ENCODE results near the gene RING1. TPM values are rescaled to one million over a fixed set of nuclear protein-coding genes. Genes with fewer than 3 reads are reported as not detected.

Gene RING1
- total and polyA plus RNA-seq, 12 donors = 26.5 to 35.1 (median 28.3) TPM

- H3K27ac ChIP-seq = no peak overlapping the region
- TF ChIP-seq CTCF (IDR thresholded peaks at IDR 0.05) = no peak
- intact Hi-C loops (cut with DNase I) = no loop called here
- peaks cover 0 to 84% (median 8%) of the 10 kb centered on the region in 9 donors for H3K36me3 ChIP-seq
- WGBS, 2 donors = 93 to 94% methylated on average over 4 of the region's 4 CpGs
- H3K4me3 ChIP-seq = no peak overlapping the region
- no peak for DNase-seq
- no peak for ATAC-seq
- H3K4me1 ChIP-seq = peaks cover 5 to 17% (median 12%) of the 10 kb centered on the region in 9 donors
- H3K27me3 ChIP-seq = no peaks in the 10 kb centered on the region
- peaks cover 0 to 7% (median 0%) of the 10 kb centered on the region in 11 donors for H3K9me3 ChIP-seq
Observed at GRCh38 chr6:33254591-33254990, 46.3 kb downstream of the RING1 start.

GRCh38 chr6:33259032-33259431, 50.7 kb downstream of the RING1 start:
- peaks cover 0 to 96% (median 32%) of the 10 kb centered on the region in 9 donors for H3K36me3 ChIP-seq

More at GRCh38 chr6:33259032-33259431, 50.7 kb downstream of the RING1 start:
- ATAC-seq (no peak), DNase-seq (no peak)
- Histone ChIP-seq H3K9me3 (peaks cover 0 to 7% (median 0%) of the 10 kb centered on the region in 11 donors), H3K4me1 (no peaks in the 10 kb centered on the region), H3K4me3 (no peak overlapping the region), H3K27ac (no peak overlapping the region), H3K27me3 (no peaks in the 10 kb centered on the region)
- no peak for TF ChIP-seq CTCF (IDR thresholded peaks at IDR 0.05)
- intact Hi-C loops (cut with DNase I) = no loop called here
- WGBS, 2 donors = 93 to 94% methylated on average over 5 of the region's 5 CpGs

Small RNAs within 50 kb of the gene (microRNA-seq; reads per million reads assigned to microRNA genes)
- gene MIR219A1 = 2.6 to 5.4 reads per million in 2 donors

Other genes starting within 250 kb of the RING1 start
- gene BRD2, start 239.9 kb upstream of the RING1 start, total RNA-seq = 10 to 100 TPM; 64.9 to 97.0 (median 74.9) TPM
- 10 to 100 TPM; 49.3 to 87.2 TPM for gene BRD2, start 239.9 kb upstream of the RING1 start, polyA plus RNA-seq
- 10 to 100 TPM in 1 of 10 donors, 1 to 10 TPM in 8, under 1 TPM in 1; 0.75 to 22.8 (median 2.0) TPM for gene HLA-DOA, start 198.9 kb upstream of the RING1 start, total RNA-seq
- gene HLA-DOA, start 198.9 kb upstream of the RING1 start, polyA plus RNA-seq = 1 to 10 TPM in 1 of 2 donors, under 1 TPM in 1; 0.65 to 2.1 TPM
- gene HLA-DPA1, start 134.9 kb upstream of the RING1 start, total RNA-seq = 100 to 1,000 TPM in 1 of 10 donors, 10 to 100 TPM in 9; 17.8 to 328 (median 53.6) TPM
- 10 to 100 TPM; 18.2 to 24.3 TPM for gene HLA-DPA1, start 134.9 kb upstream of the RING1 start, polyA plus RNA-seq
- 100 to 1,000 TPM in 1 of 10 donors, 10 to 100 TPM in 9; 19.2 to 264 (median 34.8) TPM for gene HLA-DPB1, start 132.5 kb upstream of the RING1 start, total RNA-seq
- 10 to 100 TPM; 18.7 to 48.2 TPM for gene HLA-DPB1, start 132.5 kb upstream of the RING1 start, polyA plus RNA-seq
- 1 to 10 TPM in 3 of 10 donors, under 1 TPM in 7; 0.52 to 3.9 (median 0.94) TPM for gene COL11A2, start 16.0 kb upstream of the RING1 start, total RNA-seq
- gene COL11A2, start 16.0 kb upstream of the RING1 start, polyA plus RNA-seq = 1 to 10 TPM in 1 of 2 donors, under 1 TPM in 1; 0.55 to 8.7 TPM
- 10 to 100 TPM; 29.7 to 39.1 (median 33.2) TPM for gene RXRB, start 7.8 kb upstream of the RING1 start, total RNA-seq
- gene RXRB, start 7.8 kb upstream of the RING1 start, polyA plus RNA-seq = 10 to 100 TPM; 22.2 to 40.7 TPM
- gene SLC39A7, start 7.6 kb upstream of the RING1 start, total RNA-seq = 100 to 1,000 TPM in 1 of 10 donors, 10 to 100 TPM in 9; 44.8 to 104 (median 53.1) TPM
- gene SLC39A7, start 7.6 kb upstream of the RING1 start, polyA plus RNA-seq = 100 to 1,000 TPM in 1 of 2 donors, 10 to 100 TPM in 1; 25.8 to 178 TPM
- gene HSD17B8, start 3.8 kb upstream of the RING1 start, total RNA-seq = 10 to 100 TPM; 17.6 to 25.5 (median 23.0) TPM
- gene HSD17B8, start 3.8 kb upstream of the RING1 start, polyA plus RNA-seq = 10 to 100 TPM in 1 of 2 donors, 1 to 10 TPM in 1; 7.4 to 15.1 TPM
- 10 to 100 TPM; 29.8 to 41.6 (median 35.9) TPM for gene VPS52, start 63.4 kb downstream of the RING1 start, total RNA-seq
- 10 to 100 TPM; 25.2 to 45.7 TPM for gene VPS52, start 63.4 kb downstream of the RING1 start, polyA plus RNA-seq
- gene RPS18, start 63.6 kb downstream of the RING1 start, total RNA-seq = 1,000 to 10,000 TPM in 3 of 10 donors, 100 to 1,000 TPM in 7; 767 to 1,326 (median 860) TPM
- gene RPS18, start 63.6 kb downstream of the RING1 start, polyA plus RNA-seq = 1,000 to 10,000 TPM; 2,826 to 4,398 TPM
- gene B3GALT4, start 68.6 kb downstream of the RING1 start, total RNA-seq = 10 to 100 TPM in 2 of 10 donors, 1 to 10 TPM in 8; 5.3 to 12.2 (median 8.0) TPM
- gene B3GALT4, start 68.6 kb downstream of the RING1 start, polyA plus RNA-seq = 1 to 10 TPM; 7.0 to 9.1 TPM
- gene WDR46, start 80.7 kb downstream of the RING1 start, total RNA-seq = 10 to 100 TPM; 11.0 to 27.8 (median 16.2) TPM
- 10 to 100 TPM; 27.4 to 40.6 TPM for gene WDR46, start 80.7 kb downstream of the RING1 start, polyA plus RNA-seq
- gene PFDN6, start 81.1 kb downstream of the RING1 start, total RNA-seq = 10 to 100 TPM; 31.7 to 58.3 (median 40.2) TPM
- gene PFDN6, start 81.1 kb downstream of the RING1 start, polyA plus RNA-seq = 100 to 1,000 TPM; 248 to 448 TPM
- 10 to 100 TPM; 40.7 to 79.8 (median 50.4) TPM for gene RGL2, start 90.4 kb downstream of the RING1 start, total RNA-seq
- 10 to 100 TPM; 51.8 to 68.4 TPM for gene RGL2, start 90.4 kb downstream of the RING1 start, polyA plus RNA-seq
- 100 to 1,000 TPM in 2 of 10 donors, 10 to 100 TPM in 8; 71.9 to 242 (median 86.7) TPM for gene TAPBP, start 105.6 kb downstream of the RING1 start, total RNA-seq
- gene TAPBP, start 105.6 kb downstream of the RING1 start, polyA plus RNA-seq = 10 to 100 TPM; 20.6 to 49.7 TPM
- gene ZBTB22, start 109.2 kb downstream of the RING1 start, total RNA-seq = 10 to 100 TPM; 11.7 to 19.8 (median 14.3) TPM
- gene ZBTB22, start 109.2 kb downstream of the RING1 start, polyA plus RNA-seq = 10 to 100 TPM in 1 of 2 donors, 1 to 10 TPM in 1; 4.7 to 10.6 TPM
- gene DAXX, start 114.5 kb downstream of the RING1 start, total RNA-seq = 10 to 100 TPM; 10.3 to 24.0 (median 15.9) TPM
- gene DAXX, start 114.5 kb downstream of the RING1 start, polyA plus RNA-seq = 10 to 100 TPM; 15.7 to 24.8 TPM
- gene KIFC1, start 183.3 kb downstream of the RING1 start, total RNA-seq = 1 to 10 TPM in 2 of 10 donors, under 1 TPM in 6, not detected in 2; 0.09 to 6.1 (median 0.36) TPM
- gene KIFC1, start 183.3 kb downstream of the RING1 start, polyA plus RNA-seq = under 1 TPM; 0.28 to 0.29 TPM
- 10 to 100 TPM; 36.2 to 61.2 (median 48.9) TPM for gene PHF1, start 202.5 kb downstream of the RING1 start, total RNA-seq
- 100 to 1,000 TPM in 1 of 2 donors, 10 to 100 TPM in 1; 59.5 to 125 TPM for gene PHF1, start 202.5 kb downstream of the RING1 start, polyA plus RNA-seq
- gene CUTA, start 209.6 kb downstream of the RING1 start, total RNA-seq = 100 to 1,000 TPM in 9 of 10 donors, 10 to 100 TPM in 1; 99.8 to 132 (median 114) TPM
- 100 to 1,000 TPM in 1 of 2 donors, 10 to 100 TPM in 1; 94.7 to 161 TPM for gene CUTA, start 209.6 kb downstream of the RING1 start, polyA plus RNA-seq
- 1 to 10 TPM; 3.6 to 8.5 (median 5.7) TPM for gene SYNGAP1, start 211.6 kb downstream of the RING1 start, total RNA-seq
- 10 to 100 TPM in 1 of 2 donors, 1 to 10 TPM in 1; 3.1 to 10.2 TPM for gene SYNGAP1, start 211.6 kb downstream of the RING1 start, polyA plus RNA-seq
- gene ZBTB9, start 246.1 kb downstream of the RING1 start, total RNA-seq = 1 to 10 TPM; 2.7 to 6.5 (median 4.9) TPM
- 1 to 10 TPM; 1.2 to 4.3 TPM for gene ZBTB9, start 246.1 kb downstream of the RING1 start, polyA plus RNA-seq

Data from heart right ventricle (tissue), 16 donors.